ENCODE data around the gene TTYH2.

TTYH2 gene

GRCh38 chr17:74196541-74197317, 16.6 kb upstream of the TTYH2 start:
- no peak for DNase-seq

GRCh38 chr17:74197801-74198200, 15.6 kb upstream of the TTYH2 start:
- no peak for DNase-seq

GRCh38 chr17:74198694-74199093, 14.7 kb upstream of the TTYH2 start:
- DNase-seq = no peak

- peak; percentile 67 to 85 (median 81) for DNase-seq
Measured at GRCh38 chr17:74199306-74200092, 13.9 kb upstream of the TTYH2 start.

- no peak for DNase-seq
Measured at GRCh38 chr17:74200112-74200511, 13.3 kb upstream of the TTYH2 start.

GRCh38 chr17:74201250-74201649, 12.1 kb upstream of the TTYH2 start:
- DNase-seq = no peak

GRCh38 chr17:74201948-74202347, 11.4 kb upstream of the TTYH2 start:
- no peak for DNase-seq

- no peak for DNase-seq
Measured at GRCh38 chr17:74202938-74203337, 10.4 kb upstream of the TTYH2 start.

- peak; percentile 97 to 98 (median 97) for DNase-seq
Measured at GRCh38 chr17:74203439-74204240, 9.7 kb upstream of the TTYH2 start, which contains the start of gene RPL38. RPL38 (plus strand) TSS chr17:74203678; CDS start chr17:74203956, 278 bp downstream.

GRCh38 chr17:74204474-74204873, 8.9 kb upstream of the TTYH2 start:
- DNase-seq = no peak

- DNase-seq = no peak
Measured at GRCh38 chr17:74205274-74205673, 8.1 kb upstream of the TTYH2 start.

- DNase-seq = no peak
Measured at GRCh38 chr17:74206332-74206818, 7.0 kb upstream of the TTYH2 start.

GRCh38 chr17:74210191-74211140, 2.9 kb upstream of the TTYH2 start:
- peak; percentile 64 to 80 (median 75) for DNase-seq

- DNase-seq = peak in 3 of 4 experiments; percentile 43 to 51 (median 46)
Measured at GRCh38 chr17:74211141-74211911, 2.0 kb upstream of the TTYH2 start.

- DNase-seq = no peak
Measured at GRCh38 chr17:74211912-74212208, 1.5 kb upstream of the TTYH2 start.

GRCh38 chr17:74212209-74212912, 1.0 kb upstream of the TTYH2 start:
- DNase-seq = peak; percentile 69 to 81 (median 74)

- DNase-seq = peak; percentile 65 to 82 (median 78)
Measured at GRCh38 chr17:74213861-74214391, 555 bp downstream of the TTYH2 start.

- DNase-seq = no peak
Measured at GRCh38 chr17:74214484-74215341, 1.3 kb downstream of the TTYH2 start.

GRCh38 chr17:74215342-74215727, 2.0 kb downstream of the TTYH2 start:
- no peak for DNase-seq
